ENCODE measurements around the gene DDX51.

Gene DDX51

GRCh38 chr12:132116709-132117557 lies 27.2 kb downstream of the DDX51 start:
- DNase-seq (ENCODE audit: low read depth, low spot score) = no peak
- H3K4me3 ChIP-seq (ENCODE audit: low read depth, low read length) = no peak overlapping the region
- CTCF ChIA-PET = no interaction called here
- POLR2A ChIA-PET = interaction anchor here (0.6 kb wide), 1 partner anchor 16 kb away, joined by 7 read pairs; no protein-coding TSS in a partner anchor
- no peak for TF ChIP-seq CTCF (IDR thresholded peaks at IDR 0.05; ENCODE audit: insufficient read depth, low read length, missing control alignments)

GRCh38 chr12:132115500-132115899 lies 28.6 kb downstream of the DDX51 start:
- CTCF ChIA-PET = no interaction called here
- POLR2A ChIA-PET = no interaction called here
- H3K4me3 ChIP-seq (ENCODE audit: low read depth, low read length) = no peak overlapping the region
- no peak for DNase-seq (ENCODE audit: low read depth, low spot score)
- no peak for TF ChIP-seq CTCF (IDR thresholded peaks at IDR 0.05; ENCODE audit: insufficient read depth, low read length, missing control alignments)

GRCh38 chr12:132114667-132115066 lies 29.5 kb downstream of the DDX51 start:
- CTCF ChIA-PET = no interaction called here
- no peak for DNase-seq (ENCODE audit: low read depth, low spot score)
- TF ChIP-seq CTCF (IDR thresholded peaks at IDR 0.05; ENCODE audit: insufficient read depth, low read length, missing control alignments) = no peak
- POLR2A ChIA-PET = no interaction called here
- H3K4me3 ChIP-seq (ENCODE audit: low read depth, low read length) = no peak overlapping the region

GRCh38 chr12:132111654-132112304 lies 32.3 kb downstream of the DDX51 start:
- TF ChIP-seq CTCF (IDR thresholded peaks at IDR 0.05; ENCODE audit: insufficient read depth, low read length, missing control alignments) = no peak
- ChIA-PET POLR2A (no interaction called here), CTCF (no interaction called here)
- H3K4me3 ChIP-seq (ENCODE audit: low read depth, low read length) = no peak overlapping the region
- no peak for DNase-seq (ENCODE audit: low read depth, low spot score)

GRCh38 chr12:132110677-132111076 lies 33.4 kb downstream of the DDX51 start:
- ChIA-PET CTCF (no interaction called here), POLR2A (interaction anchor here (0.7 kb wide), 1 partner anchor 17 kb away, joined by 3 read pairs; no protein-coding TSS in a partner anchor)
- DNase-seq (ENCODE audit: low read depth, low spot score) = no peak
- H3K4me3 ChIP-seq (ENCODE audit: low read depth, low read length) = no peak overlapping the region
- no peak for TF ChIP-seq CTCF (IDR thresholded peaks at IDR 0.05; ENCODE audit: insufficient read depth, low read length, missing control alignments)

GRCh38 chr12:132109741-132110140 lies 34.4 kb downstream of the DDX51 start:
- H3K4me3 ChIP-seq (ENCODE audit: low read depth, low read length) = no peak overlapping the region
- ChIA-PET POLR2A (interaction anchor here (0.7 kb wide), 1 partner anchor 16 kb away, joined by 3 read pairs; no protein-coding TSS in a partner anchor), CTCF (interaction anchor here (0.7 kb wide), 1 partner anchor 8 kb away, joined by 3 read pairs; no protein-coding TSS in a partner anchor)
- no peak for TF ChIP-seq CTCF (IDR thresholded peaks at IDR 0.05; ENCODE audit: insufficient read depth, low read length, missing control alignments)
- no peak for DNase-seq (ENCODE audit: low read depth, low spot score)

All from AG04449 (cell line).